HCT116 (cell line): ENCODE data around the gene DENND4A. TPM values are rescaled to one million over a fixed set of nuclear protein-coding genes. Genes with fewer than 3 reads are reported as not detected.

Experiments used
- ATAC-seq: fragments of 200-7000 bp; cut with Tn5 transposase; 2 replicates; pipeline ENCODE4 v1.9.1; 2020; ENCODE audit warnings: mild to moderate bottlenecking, moderate library complexity
- BruUV-seq: library from RNA; stranded (reverse); fragments of 400-500 nt; replicated peaks from 2 replicates; lab custom pipeline; 2021; lab: Mats Ljungman, UMichigan
- CTCF ChIA-PET: fragments of 300-600 bp; sonication (Branson Sonifier 250); formaldehyde crosslinking; loops from one replicate; lab custom pipeline; 2021; ENCODE audit warnings: antibody characterized with exemption; lab: Charles Lee
- POLR2A ChIA-PET: fragments of 300-600, 350-600 bp; sonication (Branson Sonifier 250); formaldehyde crosslinking; loops from one replicate; lab custom pipeline; 2021; ENCODE audit warnings: antibody characterized with exemption; lab: Charles Lee
- RAD21 ChIA-PET, 2 experiments: fragments of 300-600 bp; sonication (Branson Sonifier 250); formaldehyde crosslinking; loops; one replicate each; lab custom pipeline; 2023; ENCODE audit warnings: low total read pairs in 2 of 2; ENCODE audit not compliant: uncharacterized antibody in 2 of 2, unreplicated experiment in 2 of 2, low non-redundant PET in 1 of 2; lab: Charles Lee
- DNase-seq: peaks from one replicate; pipeline ENCODE4 v3.0.0-alpha.2; 2010; ENCODE audit warnings: low read depth, low spot score
- H2AFZ ChIP-seq: fragments of 200-600 bp; shearing (Covaris generic), sonication (generic); 2 replicates; pipeline ENCODE4 v1.6.1; 2017; ENCODE audit warnings: low read depth, mixed run types, mixed read lengths, antibody characterized with exemption, low read length; ENCODE audit not compliant: poor library complexity, severe bottlenecking
- H3K27ac ChIP-seq: 2 replicates; pipeline ENCODE4 v1.5.1; 2012; ENCODE audit warnings: low read depth, low read length
- H3K27me3 ChIP-seq: fragments of 200-600 bp; sonication (generic); 2 replicates; pipeline ENCODE4 v1.6.1; 2016; ENCODE audit warnings: mixed run types, low read length, mixed read lengths; ENCODE audit not compliant: insufficient read depth
- H3K36me3 ChIP-seq, 2 experiments: fragments of 200-500 bp in 1 of 2; fragments of 200-600 bp in 1 of 2; sonication (Bioruptor generic) in 1 of 2; sonication (generic) in 1 of 2; 2 replicates each; pipeline versions ENCODE4 v1.5.1 to v1.6.1; 2014 to 2016; ENCODE audit warnings: low read length in 2 of 2, inconsistent platforms in 1 of 2, mixed read lengths in 1 of 2, mixed run types in 1 of 2; ENCODE audit not compliant: insufficient read depth in 2 of 2, control insufficient read depth in 1 of 2
- H3K4me1 ChIP-seq, 2 experiments: fragments of 200-600 bp in 1 of 2; sonication (generic) in 1 of 2; 2 replicates each; pipeline versions ENCODE4 v1.5.1 to v1.6.1; 2012 to 2017; ENCODE audit warnings: low read length in 2 of 2, inconsistent platforms in 1 of 2, mild to moderate bottlenecking in 1 of 2, mixed read lengths in 1 of 2, mixed run types in 1 of 2, moderate library complexity in 1 of 2; ENCODE audit not compliant: insufficient read depth in 2 of 2, control insufficient read depth in 1 of 2
- H3K4me2 ChIP-seq: fragments of 200-600 bp; sonication (generic); 2 replicates; pipeline ENCODE4 v1.6.1; 2017; ENCODE audit warnings: mixed run types, low read length, mixed read lengths
- H3K4me3 ChIP-seq, 2 experiments: fragments of 200-600 bp in 1 of 2; sonication (generic) in 1 of 2; replicated peaks in 1 of 2; 2 replicates each; pipeline ENCODE4 v1.5.1; 2011 to 2016; ENCODE audit warnings: low read length in 2 of 2, control low read depth in 1 of 2, low read depth in 1 of 2, mild to moderate bottlenecking in 1 of 2, mixed read lengths in 1 of 2, mixed run types in 1 of 2
- H3K79me2 ChIP-seq: fragments of 200-600 bp; sonication (generic); 2 replicates; pipeline ENCODE4 v1.6.1; 2017; ENCODE audit warnings: mild to moderate bottlenecking, mixed run types, low read length, moderate library complexity, mixed read lengths; ENCODE audit not compliant: insufficient read depth
- H3K9ac ChIP-seq: fragments of 200-600 bp; sonication (generic); 2 replicates; pipeline ENCODE4 v1.6.1; 2016; ENCODE audit warnings: low read length, mixed read lengths
- H3K9me2 ChIP-seq: fragments of 200-600 bp; sonication (generic), shearing (Covaris generic); 2 replicates; pipeline ENCODE4 v1.6.1; 2017; ENCODE audit warnings: mixed run types, mild to moderate bottlenecking, moderate library complexity; ENCODE audit not compliant: insufficient read depth
- H3K9me3 ChIP-seq, 2 experiments: fragments of 200-500 bp in 1 of 2; fragments of 200-600 bp in 1 of 2; sonication (Bioruptor generic) in 1 of 2; sonication (generic) in 1 of 2; 2 replicates each; pipeline ENCODE4 v1.6.1; 2014 to 2017; ENCODE audit warnings: low read length in 2 of 2, mixed read lengths in 2 of 2, inconsistent platforms in 1 of 2, low read depth in 1 of 2, mild to moderate bottlenecking in 1 of 2, mixed run types in 1 of 2, moderate library complexity in 1 of 2; ENCODE audit not compliant: control insufficient read depth in 1 of 2, insufficient read depth in 1 of 2
- H4K20me1 ChIP-seq: fragments of 200-600 bp; sonication (generic), shearing (Covaris generic); 2 replicates; pipeline ENCODE4 v1.6.1; 2017; ENCODE audit warnings: mixed run types, mild to moderate bottlenecking, moderate library complexity; ENCODE audit not compliant: insufficient read depth
- ATF3 ChIP-seq: IDR thresholded peaks from 2 replicates; pipeline ENCODE4 v1.6.1; 2012
- CBX3 ChIP-seq: IDR thresholded peaks from 2 replicates; pipeline ENCODE4 v1.6.1; 2012; ENCODE audit warnings: low read depth
- CEBPB ChIP-seq: IDR thresholded peaks from 2 replicates; pipeline ENCODE4 v1.6.1; 2012; ENCODE audit warnings: low read depth
- CTCF ChIP-seq, 3 experiments: fragments of 200-600 bp in 1 of 3; sonication (generic) in 1 of 3; IDR thresholded peaks in 2 of 3; conservative IDR thresholded peaks in 1 of 3; 2 replicates each; pipeline ENCODE4 v1.5.1; 2012 to 2017; ENCODE audit warnings: low read depth in 2 of 3, low read length in 2 of 3, antibody characterized with exemption in 1 of 3, borderline replicate concordance in 1 of 3, control low read depth in 1 of 3, mild to moderate bottlenecking in 1 of 3, mixed read lengths in 1 of 3, mixed run types in 1 of 3, moderate library complexity in 1 of 3; ENCODE audit not compliant: insufficient read depth in 1 of 3
- EGR1 ChIP-seq: IDR thresholded peaks from 2 replicates; pipeline ENCODE4 v1.6.1; 2012; ENCODE audit warnings: low read depth
- ELF1 ChIP-seq: IDR thresholded peaks from 2 replicates; pipeline ENCODE4 v1.6.1; 2012; ENCODE audit warnings: low read depth, borderline replicate concordance
- EZH2phosphoT487 ChIP-seq: fragments of 200-600 bp; IDR thresholded peaks from 2 replicates; pipeline ENCODE4 v1.6.1; 2018; ENCODE audit warnings: antibody characterized with exemption, borderline replicate concordance
- JUND ChIP-seq: IDR thresholded peaks from 2 replicates; pipeline ENCODE4 v1.6.1; 2012
- MAX ChIP-seq: IDR thresholded peaks from 2 replicates; pipeline ENCODE4 v1.6.1; 2012
- POLR2A ChIP-seq: IDR thresholded peaks from 2 replicates; pipeline ENCODE4 v1.7.0; 2011; ENCODE audit warnings: borderline replicate concordance; ENCODE audit not compliant: insufficient read depth, insufficient read length; ENCODE audit errors: extremely low read depth
- POLR2AphosphoS5 ChIP-seq: IDR thresholded peaks from 2 replicates; pipeline ENCODE4 v1.6.1; 2011; ENCODE audit warnings: mild to moderate bottlenecking, low read depth, low read length, moderate library complexity
- RAD21 ChIP-seq: IDR thresholded peaks from 2 replicates; pipeline ENCODE4 v1.6.1; 2012; ENCODE audit warnings: low read depth, mild to moderate bottlenecking
- REST ChIP-seq: IDR thresholded peaks from 2 replicates; pipeline ENCODE4 v1.6.1; 2012; ENCODE audit warnings: low read depth
- SIN3A ChIP-seq: IDR thresholded peaks from 2 replicates; pipeline ENCODE4 v1.6.1; 2012; ENCODE audit warnings: low read depth
- SRF ChIP-seq: IDR thresholded peaks from 2 replicates; pipeline ENCODE4 v1.6.1; 2012; ENCODE audit warnings: low read depth
- TCF7L2 ChIP-seq: IDR thresholded peaks from 2 replicates; pipeline ENCODE4 v1.7.0; 2011; ENCODE audit warnings: borderline replicate concordance, inconsistent platforms; ENCODE audit not compliant: insufficient read depth, insufficient read length; ENCODE audit errors: extremely low read depth
- YY1 ChIP-seq: IDR thresholded peaks from 2 replicates; pipeline ENCODE4 v1.6.1; 2011; ENCODE audit warnings: low read length, low read depth, moderate library complexity, mild to moderate bottlenecking; ENCODE audit not compliant: insufficient replicate concordance; ENCODE audit errors: extremely low read depth
- ZBTB33 ChIP-seq: IDR thresholded peaks from 2 replicates; pipeline ENCODE4 v1.6.1; 2011; ENCODE audit warnings: mild to moderate bottlenecking, low read length, moderate library complexity; ENCODE audit not compliant: insufficient replicate concordance; ENCODE audit errors: extremely low read depth
- ZFX ChIP-seq: fragments of 450-650 bp; IDR thresholded peaks from 2 replicates; pipeline ENCODE4 v1.6.1; 2017
- ZNF274 ChIP-seq: fragments of 200-500 bp; sonication (Bioruptor generic); IDR thresholded peaks from 2 replicates; pipeline ENCODE4 v1.6.1; 2014; ENCODE audit warnings: mild to moderate bottlenecking, low read depth, low read length, inconsistent platforms
- intact Hi-C: fragments of 100-400 bp; cut with micrococcal nuclease; formaldehyde crosslinking; loops from 2 replicates; pipeline ENCODE4 v1.10.0; 2022
- total RNA-seq: library from RNA; stranded (reverse); gene quantifications from one replicate; pipeline ENCODE4 v1.2.1, GENCODE V29; 2021; ENCODE audit not compliant: unreplicated experiment

DENND4A gene
- total RNA-seq, 1 experiment from 2014 or later = 9.1 TPM

GRCh38 chr15:65812467-65812866 lies 20.4 kb upstream of the DENND4A start:
- H3K4me3 ChIP-seq = no peak overlapping the region
- no peaks in the 10 kb centered on the region for H3K79me2 ChIP-seq
- no peaks in the 10 kb centered on the region for H4K20me1 ChIP-seq
- H3K27ac ChIP-seq = no peak overlapping the region
- H3K36me3 ChIP-seq = no peaks in the 10 kb centered on the region
- no peak overlapping the region for H3K4me2 ChIP-seq
- ChIA-PET CTCF (no interaction called here), POLR2A (no interaction called here)
- TF ChIP-seq RAD21 (no peak), MAX (no peak), JUND (no peak), ELF1 (no peak), SRF (no peak), POLR2A (no peak), EGR1 (no peak), TCF7L2 (no peak), POLR2AphosphoS5 (no peak), ATF3 (no peak), CTCF (IDR thresholded peaks at IDR 0.05 in 2 of 3, conservative IDR thresholded peaks at IDR 0.05 in 1 of 3; ENCODE audit: borderline replicate concordance in 1 of 3, insufficient read depth in 1 of 3, low read depth in 2 of 3, low read length in 2 of 3) (no peak), CEBPB (no peak), EZH2phosphoT487 (no peak), ZBTB33 (no peak), REST (no peak), YY1 (no peak), ZNF274 (no peak), ZFX (no peak), CBX3 (no peak), SIN3A (no peak)
- TF ChIP-seq, all 23 proteins: peak for 0
- no peaks in the 10 kb centered on the region for H3K9me2 ChIP-seq
- BruUV-seq = no TSS peak
- no peak for DNase-seq
- RAD21 ChIA-PET = no interaction called here
- no peaks in the 10 kb centered on the region for H3K9me3 ChIP-seq
- H3K9ac ChIP-seq = no peak overlapping the region
- H3K4me1 ChIP-seq = no peaks in the 10 kb centered on the region
- no peak overlapping the region for H2AFZ ChIP-seq
- intact Hi-C loops = no loop called here
- no peaks in the 10 kb centered on the region for H3K27me3 ChIP-seq
- ATAC-seq = no peak
